Activated T-helper 1 cell treated with anti-CD3 and anti-CD28 coated beads, Interleukin-2, amount 50 U/mL, for 16 hours (primary cell): Measurements from ENCODE around the gene SKP1.
"Not testable (repeated sequence)": the region's sequence is repeated elsewhere in the genome, so short reads cannot be mapped to it uniquely, and the experiment has no call there.

Experiments
- DNase-seq, 2 donors: peaks; one replicate each; pipeline ENCODE4 v3.0.0-alpha.2; 2020; ENCODE audit warnings: low read depth in 1 of 2, low spot score in 1 of 2

Gene SKP1

GRCh38 chr5:134177369-134178095 is 782 bp upstream of the SKP1 start:
- DNase-seq = no peak

- DNase-seq = no peak
Observed at GRCh38 chr5:134175921-134176510, 734 bp downstream of the SKP1 start.

GRCh38 chr5:134174841-134175839 is 1.6 kb downstream of the SKP1 start:
- DNase-seq = no peak

DNA sequence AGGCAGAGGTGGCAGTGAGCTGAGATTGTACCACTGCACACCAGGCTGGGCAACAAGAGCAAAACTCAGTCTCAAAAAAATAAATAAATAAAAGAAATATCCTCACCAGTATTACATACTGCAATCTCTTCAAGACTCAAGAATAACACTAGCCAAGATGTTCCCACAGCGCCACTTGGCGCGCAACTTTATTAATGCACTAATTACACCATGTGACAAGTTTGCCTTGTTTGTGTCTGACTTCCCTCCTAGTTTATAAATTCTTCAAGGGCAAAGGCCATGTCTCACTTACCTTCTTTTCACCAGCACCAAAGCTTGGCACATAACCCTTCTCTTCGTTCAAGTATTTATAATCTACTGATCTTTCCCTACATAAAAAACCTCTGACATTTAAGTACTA is 4.8 kb downstream of the SKP1 start:
- DNase-seq = no peak

DNA sequence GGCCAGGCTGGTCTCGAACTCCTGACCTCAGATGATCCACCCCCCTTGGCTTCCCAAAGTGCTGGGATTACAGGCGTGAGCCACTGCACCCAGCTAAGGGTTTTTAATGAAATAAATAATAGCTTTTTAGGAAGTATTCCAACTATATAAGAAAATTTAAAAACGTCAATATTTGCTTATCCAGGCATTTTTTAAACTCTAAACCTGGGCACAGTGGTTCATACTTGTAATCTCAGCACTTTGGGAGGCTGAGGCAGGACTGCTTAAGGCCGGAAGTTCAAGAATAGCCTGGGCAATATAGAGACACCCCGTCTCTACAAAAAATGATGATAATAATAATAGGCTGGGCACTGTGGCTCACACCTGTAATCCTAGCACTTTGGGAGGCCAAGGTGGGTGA is 14.2 kb downstream of the SKP1 start:
- DNase-seq = no peak

- no peak for DNase-seq
Observed at GRCh38 chr5:134161513-134162395, 15.0 kb downstream of the SKP1 start.

- DNase-seq = no peak
Observed at GRCh38 chr5:134153657-134154056, 23.1 kb downstream of the SKP1 start.

- DNase-seq = no peak
Observed at GRCh38 chr5:134153241-134153640, 23.5 kb downstream of the SKP1 start.

DNA sequence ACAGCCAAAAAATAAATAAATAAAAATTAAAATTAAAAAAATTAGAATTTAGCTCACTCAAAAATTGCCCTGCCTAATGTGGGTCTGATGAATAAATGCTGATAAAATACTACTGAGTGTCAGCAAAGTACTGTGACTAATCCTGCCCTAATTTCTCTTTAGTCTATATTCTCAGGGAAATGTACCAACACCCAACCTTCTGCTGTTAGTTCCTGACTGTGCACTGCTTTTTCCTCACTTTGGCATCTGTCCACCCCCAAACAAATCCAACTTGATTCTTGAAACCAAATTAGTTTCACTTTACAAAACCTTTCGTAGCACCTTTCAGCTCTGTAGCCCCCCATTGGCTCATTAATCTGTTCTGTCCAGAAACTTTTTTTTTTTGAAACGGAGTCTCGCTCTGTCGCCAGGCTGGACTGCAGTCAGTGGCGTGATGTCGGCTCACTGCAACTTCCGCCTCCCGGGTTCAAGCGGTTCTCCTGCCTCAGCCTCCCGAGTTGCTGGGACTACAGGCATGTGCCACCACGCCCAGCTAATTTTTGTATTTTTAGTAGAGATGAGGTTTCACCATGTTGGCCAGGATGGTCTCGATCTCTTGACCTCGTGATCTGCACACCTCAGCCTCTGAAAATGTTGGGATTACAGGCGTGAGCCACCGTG is 24.4 kb downstream of the SKP1 start:
- DNase-seq = not testable (repeated sequence)

DNA sequence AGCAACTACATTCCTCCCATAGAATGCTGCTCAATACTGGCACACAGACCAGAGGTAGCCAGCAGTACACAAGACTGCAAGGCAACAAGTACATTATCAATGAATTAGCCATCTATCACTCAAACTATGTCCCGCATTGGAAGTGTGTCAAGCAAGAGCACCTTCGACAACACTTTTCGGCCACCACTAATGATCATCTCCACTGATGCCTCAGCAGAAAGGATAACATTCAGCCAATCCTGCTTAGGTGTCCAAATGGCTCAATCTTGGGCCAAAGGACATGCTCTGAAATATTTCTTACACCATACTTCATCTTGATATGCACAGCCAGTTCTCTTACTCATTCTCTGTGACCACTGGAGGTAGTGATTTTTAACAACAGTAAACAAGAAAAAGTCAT is 25.0 kb downstream of the SKP1 start:
- DNase-seq = no peak

DNA sequence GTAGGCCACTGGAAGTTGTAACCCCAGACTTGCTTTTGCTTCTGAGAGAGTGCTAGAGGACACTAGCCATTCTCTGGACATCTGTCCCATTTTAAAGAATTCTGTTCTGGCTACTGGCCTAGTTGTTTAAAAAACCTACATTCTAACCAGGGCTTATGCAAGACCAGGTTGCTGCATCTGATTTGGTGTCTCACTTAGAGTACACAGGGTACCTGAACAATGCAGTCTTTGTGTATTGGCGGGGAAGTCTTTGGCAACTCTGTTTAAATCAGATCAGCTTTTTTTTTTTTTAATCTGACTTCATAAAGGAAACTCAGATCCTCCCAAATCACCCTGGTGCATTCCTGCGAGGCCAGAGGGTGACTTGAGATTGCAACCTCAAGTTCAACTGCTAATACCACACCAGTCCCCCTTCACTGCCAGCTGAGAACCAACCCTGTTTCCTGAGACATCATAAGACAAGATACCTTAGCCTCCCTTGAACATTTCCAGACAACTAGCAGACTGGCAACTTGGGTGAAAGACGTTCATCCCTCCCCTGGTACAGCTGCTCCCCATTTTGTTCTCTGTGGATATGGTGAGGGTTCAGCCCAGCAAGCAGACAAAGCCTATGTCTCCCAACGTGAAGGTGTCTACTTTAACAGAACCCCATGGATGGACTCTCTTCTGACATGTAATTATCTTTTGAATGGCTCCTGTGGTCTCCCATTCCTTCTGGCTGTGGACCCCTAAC is 27.0 kb downstream of the SKP1 start:
- no peak for DNase-seq

DNA sequence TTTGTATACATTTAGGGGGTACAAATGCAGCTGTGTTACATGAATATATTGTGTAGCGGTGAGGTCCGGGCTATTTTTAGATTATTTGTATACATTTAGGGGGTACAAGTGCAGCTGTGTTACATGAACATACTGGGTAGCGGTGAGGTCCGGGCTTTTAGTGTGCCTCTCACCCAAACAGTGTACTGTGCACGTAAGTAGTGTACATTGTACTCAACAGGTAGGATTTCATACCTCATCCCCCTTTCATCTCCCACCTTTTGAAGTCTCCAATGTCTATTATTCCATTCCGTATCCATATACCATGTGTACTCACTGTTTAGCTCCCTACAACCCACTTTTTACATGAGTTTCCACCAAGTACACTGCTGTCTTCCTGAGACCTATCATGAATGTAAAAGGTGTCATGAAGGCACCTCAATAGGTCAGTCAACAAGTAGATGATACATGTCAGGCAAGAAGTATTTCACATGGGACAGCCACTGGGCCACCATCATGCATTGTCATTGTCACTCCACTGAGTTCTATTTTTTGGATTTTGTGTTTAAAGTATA is 27.7 kb downstream of the SKP1 start:
- DNase-seq = no peak

- no peak for DNase-seq
Observed at GRCh38 chr5:134148316-134148715, 28.4 kb downstream of the SKP1 start.

GRCh38 chr5:134146651-134147518 is 29.9 kb downstream of the SKP1 start:
- DNase-seq = no peak

- peak; percentile 74 to 75 for DNase-seq
Observed at GRCh38 chr5:134145779-134146581, 30.8 kb downstream of the SKP1 start.

DNA sequence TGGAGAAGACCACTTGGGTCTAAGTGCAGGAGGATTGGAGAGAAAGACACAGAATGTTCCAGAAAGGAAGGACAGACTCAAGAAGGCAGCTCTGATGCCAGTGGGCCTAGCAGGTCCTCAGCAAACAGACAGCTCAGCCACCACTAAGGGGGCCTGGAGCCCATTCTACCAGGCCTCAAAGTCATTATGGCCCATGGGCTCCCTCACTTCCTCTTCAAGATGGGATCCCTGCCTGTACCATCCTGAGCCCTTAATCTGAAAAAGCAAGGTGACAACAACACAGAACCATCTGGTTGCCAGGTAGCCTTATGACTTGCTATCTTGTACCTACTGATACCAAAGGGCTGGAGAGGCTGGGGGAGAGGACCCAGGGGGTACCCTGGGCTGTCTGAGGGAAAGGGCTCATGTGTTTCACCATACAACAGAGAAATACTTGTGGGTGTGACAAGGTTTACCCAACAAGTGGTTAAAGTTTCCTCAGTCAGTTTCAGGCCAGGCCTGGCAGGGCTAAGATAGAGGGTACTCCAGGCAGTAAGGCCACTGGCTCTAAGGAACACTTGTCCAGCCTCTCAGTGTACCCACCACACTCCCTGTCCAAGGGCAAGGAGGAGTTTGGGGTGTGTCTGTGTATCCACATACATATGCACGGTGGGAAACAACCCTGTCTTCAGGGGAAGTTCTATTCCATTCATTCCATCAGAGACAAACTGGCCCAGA is 31.6 kb downstream of the SKP1 start:
- DNase-seq = no peak
